GOT3 (cell line): ENCODE measurements around the gene SYNPR.

Experiments
- DNase-seq: peaks from one replicate; lab custom pipeline; 2025; ENCODE audit warnings: mixed read lengths; lab: John Stamatoyannopoulos, UW

The SYNPR gene

DNA sequence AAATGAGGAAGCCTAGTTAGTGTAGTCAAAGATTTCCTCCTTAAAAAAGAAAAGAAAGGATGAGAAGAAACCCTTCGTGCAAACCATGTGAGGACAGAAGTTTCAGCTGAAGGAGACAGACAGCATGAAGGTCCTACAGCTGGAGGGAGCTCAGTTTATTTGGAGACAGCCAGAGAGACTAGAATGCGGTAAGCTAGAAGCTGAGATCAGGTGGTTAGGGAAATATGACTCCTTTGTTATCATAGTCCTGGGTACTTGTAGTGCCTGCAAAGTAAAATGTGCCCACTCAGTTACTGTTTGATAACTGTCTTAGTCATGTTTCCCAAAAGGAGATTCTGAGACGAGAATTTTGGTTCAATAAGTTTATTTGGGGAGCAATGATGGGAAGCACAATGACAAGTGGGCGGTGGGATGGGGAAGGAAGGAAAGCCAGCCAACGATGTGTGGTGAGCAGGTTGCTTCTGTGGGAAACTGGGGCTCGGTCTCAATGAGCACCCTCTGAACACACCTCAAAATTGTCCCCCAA is 195.6 kb downstream of the SYNPR start:
- no peak for DNase-seq

DNA sequence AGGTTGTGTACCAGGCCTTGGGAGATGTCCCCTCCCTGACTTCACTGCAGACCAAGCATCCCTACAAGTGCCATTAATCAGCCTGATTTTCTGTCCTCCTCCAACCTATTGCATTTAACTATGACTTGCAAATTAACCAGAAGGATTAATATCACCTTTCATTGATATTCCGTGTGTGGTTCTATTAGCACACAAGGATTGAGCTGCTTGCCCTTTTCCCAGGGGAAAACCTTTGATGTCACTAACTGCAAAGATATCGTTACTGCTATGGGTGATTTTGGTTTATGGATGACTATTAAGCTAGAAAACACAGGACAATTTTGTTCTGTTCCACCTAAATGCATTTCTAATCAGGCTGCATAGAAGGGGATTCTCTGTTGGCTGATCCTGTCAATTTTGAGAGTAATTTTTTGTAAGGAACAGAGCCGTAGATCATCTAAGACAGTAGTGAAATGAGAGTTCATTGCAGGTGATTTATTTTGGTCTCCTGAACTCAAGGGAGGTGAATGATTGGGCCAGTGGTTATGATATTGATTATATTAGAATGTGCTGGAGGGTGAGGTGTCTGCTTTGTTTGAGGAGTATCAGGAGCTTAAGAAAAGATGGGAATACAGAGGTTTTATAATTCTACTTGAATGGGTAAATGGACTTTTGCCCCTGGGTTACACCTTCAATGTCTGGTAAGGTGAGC is 196.9 kb downstream of the SYNPR start:
- DNase-seq, result no peak

DNA sequence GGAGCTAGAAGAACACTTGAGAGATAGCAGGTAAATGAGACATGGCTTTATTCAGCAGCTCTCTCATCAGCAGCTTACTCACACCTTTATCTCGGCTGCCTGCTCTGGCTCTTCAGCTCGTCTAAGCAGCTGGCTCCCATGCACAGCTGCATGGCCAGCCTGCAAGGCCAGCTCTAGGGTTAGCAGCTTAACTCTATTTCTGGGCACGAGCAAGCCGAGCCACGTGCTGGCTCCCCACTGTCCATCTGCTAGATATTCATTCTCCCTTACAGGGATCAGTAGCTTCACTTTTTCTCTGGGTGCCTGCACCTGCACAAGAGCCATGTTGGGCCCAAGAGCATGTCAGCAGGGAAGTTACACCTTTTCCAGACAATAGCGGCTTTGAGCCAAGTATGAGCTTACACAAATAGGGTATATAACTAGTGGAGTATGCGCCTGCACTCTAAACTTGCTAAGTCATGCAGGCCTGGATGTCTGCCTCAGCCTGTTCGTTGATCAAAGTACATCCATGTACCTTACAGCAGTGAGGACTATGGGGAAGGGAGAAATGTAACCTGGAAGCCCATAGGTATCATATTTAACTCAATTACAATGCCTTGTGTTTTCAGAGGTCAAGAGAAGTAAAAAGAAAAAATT is 199.5 kb downstream of the SYNPR start:
- no peak for DNase-seq

DNA sequence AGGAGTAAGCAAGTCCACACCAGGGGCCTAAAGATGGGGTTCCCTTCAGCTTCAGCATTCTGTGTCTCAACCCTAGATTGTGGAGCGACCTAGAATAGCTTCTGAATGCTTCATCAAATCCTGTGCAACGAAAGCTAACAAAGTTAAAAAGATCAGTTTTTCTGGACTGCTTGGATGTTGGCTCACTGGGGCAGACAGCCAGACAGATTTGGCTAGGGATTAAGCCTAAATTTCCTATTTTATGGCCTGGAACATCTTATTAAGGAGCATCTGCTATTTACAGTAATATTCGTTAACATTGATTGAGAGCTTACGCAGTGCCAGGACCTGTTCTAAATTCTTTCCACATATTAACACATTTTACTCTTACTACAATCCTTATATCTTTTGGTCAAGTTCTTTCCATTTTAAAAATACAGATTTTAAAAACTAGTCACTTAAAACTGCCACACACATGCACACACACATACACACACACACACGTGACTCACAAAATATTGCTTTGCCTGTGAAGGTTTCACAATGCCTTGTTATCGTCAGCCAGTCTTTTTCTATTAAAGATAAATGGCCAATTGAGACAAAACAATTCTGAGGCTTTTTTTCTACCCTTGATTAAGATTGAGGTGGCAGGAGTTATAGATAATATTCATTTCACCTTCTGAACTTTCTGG is 201.0 kb downstream of the SYNPR start:
- DNase-seq, result no peak

DNA sequence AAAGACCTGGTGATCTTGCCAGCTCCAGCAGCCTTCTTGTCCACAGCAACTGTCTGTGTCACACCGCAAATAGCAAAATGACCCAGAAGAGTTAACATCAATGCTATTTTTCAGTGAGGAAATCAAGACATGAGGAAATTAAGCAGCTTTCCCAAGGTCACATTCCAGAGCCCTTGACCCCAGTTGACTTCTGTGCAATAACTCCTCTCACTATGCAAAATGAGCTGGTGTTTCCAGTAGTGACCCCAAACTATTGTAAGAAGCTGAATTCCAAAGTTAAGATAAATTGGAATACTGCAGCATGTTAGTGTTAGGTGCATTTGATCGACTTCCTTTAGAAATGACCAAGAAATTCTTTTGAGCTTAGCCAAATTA is 201.5 kb downstream of the SYNPR start:
- no peak for DNase-seq

DNA sequence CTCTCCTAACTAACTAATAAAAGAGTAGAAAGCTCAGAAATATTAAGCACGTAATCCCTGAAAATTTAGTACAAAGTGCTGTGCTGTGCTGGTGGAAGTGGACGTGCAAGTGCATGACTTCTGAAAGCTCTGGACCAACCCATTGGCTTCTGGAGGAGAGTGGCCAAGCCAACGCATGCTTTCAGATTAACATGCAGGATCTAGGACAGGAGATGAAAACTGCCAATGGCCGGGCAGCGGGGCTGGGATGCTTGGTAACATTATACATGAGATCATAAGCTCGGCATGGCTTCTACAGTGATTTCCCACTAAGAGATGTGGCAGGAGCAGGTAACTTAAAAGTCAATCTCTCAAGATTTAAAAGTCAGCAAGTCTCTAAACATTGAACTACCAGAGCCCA is 203.5 kb downstream of the SYNPR start:
- no peak for DNase-seq

DNA sequence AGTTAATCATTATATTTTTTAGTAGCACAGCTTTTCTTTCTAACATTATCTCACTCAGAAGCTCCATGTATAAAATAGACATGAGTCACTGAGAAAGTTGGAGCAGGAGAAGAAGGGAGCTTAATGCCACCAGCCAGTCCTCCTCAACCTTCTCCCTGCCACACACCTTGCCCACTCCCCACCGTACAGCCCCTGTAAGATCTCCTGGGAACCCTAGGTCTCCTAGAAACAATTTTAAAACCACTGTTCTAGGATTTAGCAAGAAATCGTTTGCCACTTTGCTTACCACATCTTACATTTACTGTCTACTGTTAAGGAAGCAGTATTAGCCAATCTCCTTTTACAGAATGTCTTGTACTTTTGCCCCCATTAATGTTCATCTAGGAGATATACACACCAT is 204.2 kb downstream of the SYNPR start:
- no peak for DNase-seq

DNA sequence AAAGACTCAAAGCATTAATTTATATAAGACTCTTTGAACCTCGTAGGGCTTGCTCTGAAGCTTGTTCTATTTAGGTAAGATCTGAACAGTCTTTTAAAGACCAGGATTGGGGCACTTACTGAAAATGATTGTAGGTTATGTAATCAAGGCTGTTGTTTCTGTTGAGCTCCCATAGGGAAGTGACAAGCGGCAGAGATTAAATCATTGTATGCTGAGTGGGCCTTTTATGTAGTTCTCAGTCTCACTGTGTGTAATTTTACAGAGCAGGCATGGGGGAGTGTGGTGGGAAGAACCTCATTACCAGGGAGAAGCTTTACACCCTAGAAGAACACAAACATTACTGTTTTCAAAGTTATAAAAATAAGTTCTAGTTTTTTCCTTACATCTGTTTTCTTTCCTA is 214.4 kb downstream of the SYNPR start:
- no peak for DNase-seq

DNA sequence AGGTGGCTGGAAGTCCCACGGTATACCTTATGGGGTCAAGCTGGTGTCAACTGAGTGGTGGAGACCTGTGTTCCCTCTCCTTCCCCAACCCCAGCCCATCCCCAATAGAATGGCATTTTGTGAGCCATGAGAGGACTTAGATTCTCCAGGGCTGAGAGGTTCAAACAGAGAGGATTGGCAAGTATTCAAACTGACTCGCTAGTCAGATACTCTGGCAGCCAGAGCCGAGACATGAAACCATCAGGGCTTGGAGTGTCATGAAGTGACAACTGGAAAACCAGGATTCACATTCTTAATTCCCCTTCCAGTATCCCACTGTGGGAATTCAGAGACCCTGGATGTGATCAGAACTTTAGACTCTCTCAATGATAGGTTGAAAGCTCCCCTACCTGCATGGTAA is 215.0 kb downstream of the SYNPR start:
- no peak for DNase-seq

DNA sequence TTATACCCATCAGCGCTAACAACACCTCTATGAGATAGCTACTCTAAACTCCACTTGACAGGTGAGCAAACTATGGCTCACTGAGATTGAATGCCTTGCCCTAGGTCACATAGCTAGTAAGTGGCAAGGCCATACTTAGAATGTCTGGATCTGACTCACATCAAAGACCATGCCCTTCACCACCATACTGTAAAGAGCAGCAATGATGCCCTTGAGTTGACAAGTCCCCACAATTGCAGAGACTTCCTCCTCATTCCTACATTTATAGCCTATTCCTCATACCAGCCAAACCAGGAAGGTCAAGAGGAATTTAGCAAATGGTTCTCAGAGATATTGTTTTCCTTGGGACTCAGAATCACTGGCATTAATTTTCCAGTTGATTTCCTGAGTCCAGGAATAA is 216.5 kb downstream of the SYNPR start:
- DNase-seq, result no peak

DNA sequence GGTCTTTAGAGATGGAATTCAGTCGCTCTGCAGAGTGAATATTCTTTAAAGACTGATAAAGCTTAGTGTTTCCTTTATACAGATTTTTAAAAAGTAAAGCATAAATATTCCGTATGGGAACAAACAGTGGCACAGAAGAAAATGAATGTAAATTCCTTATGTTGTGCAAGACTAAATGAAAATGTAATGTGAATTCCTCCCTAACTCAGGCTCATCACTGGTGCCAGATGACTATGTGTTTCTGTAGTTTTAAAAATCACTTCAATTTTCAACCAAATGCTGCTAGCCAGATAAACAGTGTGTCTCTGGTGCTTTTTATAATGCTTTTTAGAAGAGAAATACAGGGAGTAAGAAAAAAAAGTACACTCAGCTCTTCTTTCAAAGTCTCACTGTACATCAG is 219.5 kb downstream of the SYNPR start:
- DNase-seq, result no peak

DNA sequence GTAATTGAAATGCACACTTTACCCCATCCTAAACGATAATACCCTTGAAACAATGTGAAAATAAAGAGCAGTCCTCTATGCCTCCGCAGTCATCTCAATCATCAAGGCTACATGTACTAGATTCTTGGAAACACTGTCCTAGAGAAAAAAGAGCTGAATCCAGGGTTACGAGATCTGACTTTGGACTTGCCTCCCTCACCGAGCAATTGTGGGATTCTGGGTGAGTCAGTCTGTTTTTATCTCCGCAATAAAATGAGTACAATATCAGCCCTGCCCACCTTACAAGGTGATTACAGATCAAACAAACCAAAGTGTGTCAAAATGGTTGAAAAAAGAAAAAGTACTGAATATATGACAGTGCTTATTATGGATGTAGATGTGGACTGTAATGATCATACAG is 222.1 kb downstream of the SYNPR start:
- DNase-seq, result no peak

DNA sequence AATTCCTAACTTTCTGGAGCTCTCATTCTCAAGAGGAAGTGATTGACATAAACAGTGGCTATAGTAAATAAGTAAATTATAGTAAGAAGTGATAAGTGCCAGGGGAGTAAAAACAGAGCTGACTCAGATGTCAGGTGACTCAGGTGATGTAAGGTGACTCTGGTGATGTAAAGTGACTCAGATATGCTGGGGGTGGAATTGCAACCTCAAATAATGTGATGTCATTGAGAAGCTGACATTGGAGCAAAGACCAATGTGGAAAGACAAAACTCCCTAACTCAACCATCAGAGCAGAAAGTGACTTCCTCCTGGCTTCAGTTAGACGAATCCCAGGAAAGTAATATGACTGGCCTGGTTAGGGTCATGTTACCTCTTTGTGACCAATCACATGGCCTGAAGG is 230.2 kb downstream of the SYNPR start:
- DNase-seq, result no peak

DNA sequence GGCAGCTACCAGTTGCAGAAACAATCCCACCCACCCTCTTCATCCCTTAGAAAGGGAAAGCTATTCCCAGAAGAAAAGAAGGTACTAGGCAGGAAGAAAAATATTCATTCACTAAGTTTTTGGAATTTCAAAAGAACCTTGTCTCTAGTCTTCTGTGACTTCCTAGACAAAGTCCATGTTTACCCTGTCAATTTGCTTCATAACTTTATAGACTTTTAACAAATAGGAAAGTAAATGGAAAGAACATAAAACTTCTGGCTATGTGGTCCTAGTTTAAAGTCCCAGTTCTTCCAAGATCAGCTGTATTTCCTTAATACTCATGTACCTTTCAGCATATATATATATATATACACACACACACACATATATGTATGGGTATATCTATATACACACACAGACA is 230.7 kb downstream of the SYNPR start:
- DNase-seq, result no peak

DNA sequence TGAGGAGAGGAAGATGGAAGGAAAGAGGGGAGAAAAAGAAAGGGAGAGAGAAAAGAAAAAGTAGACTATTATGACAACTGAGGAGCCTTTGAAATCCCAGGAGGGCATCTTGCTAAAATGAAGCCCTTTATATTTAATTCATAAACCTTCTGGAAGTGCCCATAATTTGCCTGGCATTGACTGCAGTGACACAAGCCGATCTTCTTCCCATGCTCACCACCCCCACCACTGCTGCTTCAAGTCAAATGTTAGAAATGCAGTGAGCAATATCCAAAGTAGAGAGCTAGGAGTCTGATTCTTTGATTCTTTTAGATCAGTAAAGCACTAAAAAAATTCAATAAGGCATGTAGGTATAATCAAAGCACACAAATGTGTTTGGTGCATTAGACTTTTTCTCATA is 235.7 kb downstream of the SYNPR start:
- no peak for DNase-seq

DNA sequence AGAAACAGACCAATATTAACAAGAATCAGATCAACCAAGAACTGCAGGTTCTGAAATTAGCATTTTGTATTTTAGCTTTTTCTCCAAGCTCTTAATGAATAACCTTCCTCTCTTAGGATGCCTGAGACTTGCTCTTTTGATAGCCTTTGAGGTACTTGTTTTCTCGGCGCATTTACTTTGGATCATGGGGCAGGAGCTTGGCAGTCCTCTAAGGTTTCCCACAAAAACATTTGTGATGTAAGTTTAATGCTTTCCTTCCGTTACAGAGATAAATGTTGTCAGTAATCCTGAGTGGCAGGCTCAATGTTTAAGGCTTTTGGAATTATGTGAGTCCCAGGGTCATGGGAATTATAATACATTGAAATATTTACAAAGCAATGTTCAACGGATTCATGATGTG is 236.6 kb downstream of the SYNPR start:
- DNase-seq, result no peak

DNA sequence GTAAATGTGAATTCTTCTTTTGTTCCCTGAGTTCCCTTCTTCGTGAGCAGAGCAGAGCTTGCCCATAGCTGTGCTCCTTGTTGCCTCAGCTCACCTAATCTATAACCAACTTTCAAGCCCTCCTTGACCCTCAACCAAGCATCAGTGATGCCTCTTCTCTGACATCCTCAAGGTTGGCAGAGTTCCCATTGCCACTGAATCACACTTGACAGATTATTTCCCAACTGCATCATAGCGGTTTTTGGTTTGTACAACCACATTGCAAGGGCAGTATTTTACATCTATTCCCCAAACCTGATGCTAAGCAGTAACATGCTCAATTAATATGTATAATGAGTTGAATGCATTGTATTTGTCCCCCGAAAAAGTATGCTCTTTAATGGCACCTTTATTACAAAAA is 241.3 kb downstream of the SYNPR start:
- DNase-seq, result no peak

DNA sequence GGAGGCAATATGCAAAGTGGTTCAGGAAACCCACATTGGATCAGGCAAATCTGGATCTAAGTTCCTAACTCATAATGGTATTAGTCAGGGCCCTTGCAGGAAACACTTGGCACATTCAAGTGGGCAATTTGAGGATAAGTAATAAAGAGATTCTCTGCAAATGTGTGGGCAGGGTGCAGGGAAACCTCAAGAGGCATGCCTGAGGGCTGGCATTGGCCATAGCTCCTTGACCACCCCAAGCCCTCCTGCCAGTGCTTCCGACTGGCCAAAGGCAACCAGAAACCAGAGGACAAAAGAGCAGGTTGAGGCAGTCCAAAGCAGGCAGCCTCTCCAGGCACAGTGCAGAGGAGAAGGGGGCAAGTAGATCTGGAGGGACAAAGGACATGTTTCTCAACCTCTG is 243.5 kb downstream of the SYNPR start:
- DNase-seq, result no peak

DNA sequence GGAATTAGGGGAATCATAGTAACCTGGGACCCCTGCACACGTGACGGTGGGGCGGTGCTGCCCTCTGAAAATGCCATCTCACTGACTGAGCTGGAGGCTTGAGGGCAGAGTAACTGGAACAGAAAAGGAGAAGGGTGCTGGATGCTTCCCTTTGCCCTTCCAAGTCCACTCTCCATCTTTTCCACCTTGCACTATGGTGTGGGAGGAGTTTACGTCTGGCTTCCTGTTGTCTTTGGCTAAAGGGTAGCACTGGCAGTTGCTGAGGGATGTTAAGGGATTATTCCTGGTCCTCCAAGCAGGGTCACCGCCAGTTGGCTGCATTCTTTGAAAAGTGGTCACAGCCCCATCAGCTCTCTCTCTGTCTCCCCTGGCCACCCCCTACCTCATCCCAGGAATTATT is 245.0 kb downstream of the SYNPR start:
- no peak for DNase-seq

DNA sequence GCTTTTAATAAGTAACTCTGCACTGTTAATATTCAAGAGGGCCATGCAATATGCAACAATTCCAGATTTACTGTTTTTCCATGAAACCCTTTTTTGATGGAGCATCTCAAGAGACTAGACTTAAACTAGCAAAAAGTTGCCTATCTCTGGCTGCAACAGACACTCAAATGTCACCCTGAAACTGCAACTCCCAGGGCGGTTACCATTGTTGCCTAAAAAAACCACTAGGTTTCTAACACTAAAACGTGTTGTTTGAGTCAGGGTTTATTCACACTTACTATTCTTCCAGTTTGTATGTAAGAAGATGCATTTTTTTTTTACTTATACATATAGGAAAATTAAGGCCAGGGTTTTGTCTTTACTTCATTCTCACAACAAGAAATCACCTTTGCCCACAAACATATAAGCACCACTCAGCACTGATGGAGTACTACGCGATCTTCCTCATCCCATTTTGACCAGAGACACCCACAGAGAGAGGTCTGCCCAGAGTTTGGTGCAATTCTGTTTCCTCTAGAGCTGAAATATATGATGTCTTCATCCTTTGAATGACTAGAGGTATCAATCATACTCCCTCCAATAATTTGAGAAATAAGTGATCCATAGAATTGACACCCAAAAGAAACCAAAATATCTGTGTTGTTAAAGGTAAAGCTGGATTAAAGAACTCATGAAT is 250.4 kb downstream of the SYNPR start:
- no peak for DNase-seq

DNA sequence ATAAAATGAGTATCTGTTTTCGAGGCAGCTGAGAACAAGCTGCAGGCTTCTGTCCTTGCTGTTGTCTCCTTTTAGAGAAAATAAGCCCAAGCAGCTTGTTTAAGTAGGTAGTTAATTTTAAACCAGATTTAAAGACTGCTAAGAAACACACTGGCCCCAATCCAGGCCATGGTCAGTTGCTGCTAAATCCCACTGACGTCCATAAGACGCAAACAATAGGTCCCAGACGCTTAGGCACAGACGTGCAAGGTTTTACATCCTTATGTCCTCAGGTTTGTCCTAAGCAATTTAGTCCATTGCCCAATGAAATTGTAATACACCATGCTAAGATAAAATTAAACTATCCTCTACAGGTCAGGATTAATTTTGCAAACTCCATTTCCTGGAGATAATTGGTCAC is 254.4 kb downstream of the SYNPR start:
- DNase-seq, result no peak

DNA sequence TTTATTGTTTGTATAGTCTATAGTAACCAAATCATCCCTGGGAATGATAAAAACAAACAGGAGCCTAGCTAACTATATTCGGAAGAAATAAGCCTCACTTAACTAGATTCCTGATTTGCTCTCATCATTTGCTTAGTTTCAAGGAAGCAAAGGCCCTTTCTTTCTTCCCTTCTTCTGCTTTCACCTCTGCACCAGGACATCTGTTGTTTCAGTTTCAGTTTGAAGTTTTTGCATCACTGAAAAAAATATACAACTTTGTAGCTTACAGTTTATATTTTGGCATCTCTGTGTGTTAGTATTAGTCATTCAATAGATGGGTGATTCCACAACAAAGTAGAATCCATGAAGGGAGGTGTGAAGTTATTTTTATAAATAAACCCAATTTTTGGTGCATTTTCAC is 260.8 kb downstream of the SYNPR start:
- DNase-seq, result no peak

DNA sequence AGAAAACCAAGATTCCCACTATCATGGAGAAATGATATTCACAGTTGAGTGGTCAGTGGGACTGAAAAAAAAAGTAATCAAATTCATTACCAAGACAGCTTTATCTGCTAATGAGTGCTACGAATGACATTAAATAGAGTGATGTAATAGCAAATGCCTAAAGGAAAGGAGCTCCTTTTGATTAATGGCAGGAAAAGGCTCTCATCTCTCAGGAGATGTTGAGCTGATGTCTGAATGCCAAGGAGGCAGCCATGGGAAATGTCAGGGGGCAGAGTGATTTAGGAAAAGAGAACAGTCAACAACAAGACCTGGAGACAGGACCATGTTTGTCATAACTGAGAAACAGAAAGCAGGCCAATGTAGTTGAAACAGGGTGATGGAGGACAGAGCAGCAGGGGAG is 277.7 kb downstream of the SYNPR start:
- no peak for DNase-seq
